Measurements from ENCODE around the gene RGS1. TPM values are rescaled to one million over a fixed set of nuclear protein-coding genes. Genes with fewer than 3 reads are reported as not detected.

RGS1 gene
- polyA plus RNA-seq, 3 donors, result 2.4 to 17.7 (median 15.7) TPM

- no peak overlapping the region for H3K27ac ChIP-seq (ENCODE audit: low read depth in 1 of 2, low read length in 2 of 2)
- no peaks in the 10 kb centered on the region for H4K20me1 ChIP-seq (ENCODE audit: insufficient read depth, low read length)
- H3K4me2 ChIP-seq (replicated peaks; ENCODE audit: extremely low read depth, low read length, poor library complexity, severe bottlenecking), result no peak overlapping the region
- WGBS (ENCODE audit: insufficient coverage), result no CpG with 5 or more reads among the region's 1 CpG
- H3K4me3 ChIP-seq (replicated peaks in 1 of 3; ENCODE audit: low read depth in 2 of 3, low read length in 3 of 3), result no peak overlapping the region
- Mint-ChIP-seq H3K4me3 (no peak overlapping the region), H3K36me3 (no peaks in the 10 kb centered on the region), H3K27ac (peak overlapping the region in 1 of 7 donors; percentile 40), H3K9me3 (peaks cover 0 to 6% (median 0%) of the 10 kb centered on the region in 7 donors), H3K4me1 (peaks cover 7% of the 10 kb centered on the region), H3K27me3 (ENCODE audit: low read depth in 3 of 3) (no peaks in the 10 kb centered on the region)
- H3K27me3 ChIP-seq (ENCODE audit: control insufficient read depth in 2 of 2, insufficient read depth in 2 of 2, low read length in 2 of 2), result no peaks in the 10 kb centered on the region
- H2AFZ ChIP-seq (ENCODE audit: insufficient read depth, low read depth, low read length, poor library complexity, severe bottlenecking), result no peak overlapping the region
- H3K79me2 ChIP-seq (ENCODE audit: insufficient read depth, low read length), result no peaks in the 10 kb centered on the region
- TF ChIP-seq CTCF (IDR thresholded peaks at IDR 0.05), result no peak
- H3K36me3 ChIP-seq (replicated peaks in 1 of 2; ENCODE audit: control insufficient read depth in 1 of 2, insufficient read depth in 2 of 2, low read length in 2 of 2), result no peaks in the 10 kb centered on the region
- H3K4me1 ChIP-seq (ENCODE audit: control insufficient read depth in 1 of 2, insufficient read depth in 2 of 2, low read length in 2 of 2), result peaks cover 0 to 5% of the 10 kb centered on the region in 2 donors
- intact Hi-C loops (cut with micrococcal nuclease), result loop anchor here in 1 of 2 donors (10.0 kb wide), 1 partner anchor 59 kb away; no protein-coding TSS in a partner anchor
- no peak overlapping the region for H3K9ac ChIP-seq (ENCODE audit: insufficient read depth, low read length, poor library complexity, severe bottlenecking)
- H3K9me3 ChIP-seq (replicated peaks in 1 of 2; ENCODE audit: control insufficient read depth in 1 of 2, insufficient read depth in 1 of 2, low read length in 2 of 2), result no peaks in the 10 kb centered on the region
- DNase-seq, result peak in 1 of 3 donors; percentile 14
Measured at GRCh38 chr1:192574073-192574472, 1.5 kb upstream of the RGS1 start.

- Mint-ChIP-seq H3K27ac (no peak overlapping the region), H3K27me3 (ENCODE audit: low read depth in 3 of 3) (no peaks in the 10 kb centered on the region), H3K4me3 (no peak overlapping the region), H3K9me3 (no peaks in the 10 kb centered on the region), H3K36me3 (no peaks in the 10 kb centered on the region), H3K4me1 (peaks cover 7% of the 10 kb centered on the region)
- Histone ChIP-seq H2AFZ (ENCODE audit: insufficient read depth, low read depth, low read length, poor library complexity, severe bottlenecking) (no peak overlapping the region), H3K9me3 (replicated peaks in 1 of 2; ENCODE audit: control insufficient read depth in 1 of 2, insufficient read depth in 1 of 2, low read length in 2 of 2) (no peaks in the 10 kb centered on the region), H3K36me3 (replicated peaks in 1 of 2; ENCODE audit: control insufficient read depth in 1 of 2, insufficient read depth in 2 of 2, low read length in 2 of 2) (no peaks in the 10 kb centered on the region), H3K4me2 (replicated peaks; ENCODE audit: extremely low read depth, low read length, poor library complexity, severe bottlenecking) (no peak overlapping the region), H3K27me3 (ENCODE audit: control insufficient read depth in 2 of 2, insufficient read depth in 2 of 2, low read length in 2 of 2) (no peaks in the 10 kb centered on the region), H3K27ac (ENCODE audit: low read depth in 1 of 2, low read length in 2 of 2) (no peak overlapping the region), H3K9ac (ENCODE audit: insufficient read depth, low read length, poor library complexity, severe bottlenecking) (no peak overlapping the region), H4K20me1 (ENCODE audit: insufficient read depth, low read length) (no peaks in the 10 kb centered on the region), H3K4me3 (replicated peaks in 1 of 3; ENCODE audit: low read depth in 2 of 3, low read length in 3 of 3) (no peak overlapping the region), H3K4me1 (ENCODE audit: control insufficient read depth in 1 of 2, insufficient read depth in 2 of 2, low read length in 2 of 2) (peaks cover 0 to 5% of the 10 kb centered on the region in 2 donors), H3K79me2 (ENCODE audit: insufficient read depth, low read length) (no peaks in the 10 kb centered on the region)
- TF ChIP-seq CTCF (IDR thresholded peaks at IDR 0.05), result no peak
- no peak for DNase-seq
- no CpG with 5 or more reads among the region's 1 CpG for WGBS (ENCODE audit: insufficient coverage)
- intact Hi-C loops (cut with micrococcal nuclease), result loop anchor here in 1 of 2 donors (10.0 kb wide), 1 partner anchor 62 kb away; no protein-coding TSS in a partner anchor
Measured at GRCh38 chr1:192576190-192577144, 894 bp downstream of the RGS1 start.

Measured in CD14-positive monocyte (primary cell).